HEK293 (cell line): ENCODE results near the gene C4orf51.

Experiments used
- CTCF ChIA-PET: fragments of 350-600 bp; formaldehyde crosslinking; extraction: SDS; loops from one replicate; lab custom pipeline; 2021; ENCODE audit warnings: antibody characterized with exemption; lab: Yijun Ruan, JAX
- POLR2A ChIA-PET: fragments of 300-600 bp; formaldehyde crosslinking; extraction: SDS; loops from one replicate; lab custom pipeline; 2020; ENCODE audit warnings: antibody characterized with exemption, inconsistent platforms; lab: Yijun Ruan, JAX
- H3K27ac ChIP-seq: fragments of 200-500 bp; sonication (Bioruptor generic); 2 replicates; pipeline ENCODE4 v1.5.1; 2014; ENCODE audit warnings: low read depth, low read length, control low read depth, inconsistent platforms; ENCODE audit errors: extremely low read depth
- H3K36me3 ChIP-seq, 2 experiments: fragments of 200-500 bp in 1 of 2; sonication (Bioruptor generic) in 1 of 2; 1 replicate in 1 of 2; 2 replicates in 1 of 2; pipeline ENCODE4 v1.5.1; 2014 to 2017; ENCODE audit warnings: inconsistent platforms in 2 of 2, low read length in 2 of 2; ENCODE audit not compliant: control insufficient read depth in 2 of 2, insufficient read depth in 1 of 2
- H3K4me1 ChIP-seq: fragments of 200-500 bp; sonication (Bioruptor generic); 2 replicates; pipeline ENCODE4 v1.5.1; 2014; ENCODE audit warnings: mild to moderate bottlenecking, low read length, inconsistent platforms; ENCODE audit not compliant: control insufficient read depth, insufficient read depth
- H3K4me3 ChIP-seq: 2 replicates; pipeline ENCODE4 v1.5.1; 2011; ENCODE audit warnings: low read depth, mild to moderate bottlenecking, control low read depth, low read length, moderate library complexity
- H3K9me3 ChIP-seq: fragments of 200-500 bp; sonication (Bioruptor generic); 2 replicates; pipeline ENCODE4 v1.5.1; 2014; ENCODE audit warnings: low read depth, low read length, inconsistent platforms; ENCODE audit not compliant: control insufficient read depth, insufficient read depth
- BCL11B ChIP-seq: fragments of 450-650 bp; formaldehyde crosslinking; IDR thresholded peaks from 2 replicates; pipeline ENCODE4 v1.5.1; 2016; ENCODE audit warnings: low read depth, missing biosample characterization, missing genetic modification characterization
- OSR2 ChIP-seq: fragments of 450-650 bp; formaldehyde crosslinking; IDR thresholded peaks from 2 replicates; pipeline ENCODE4 v1.5.1; 2016; ENCODE audit warnings: missing biosample characterization, missing genetic modification characterization
- PRDM2 ChIP-seq: fragments of 450-650 bp; formaldehyde crosslinking; IDR thresholded peaks from 2 replicates; pipeline ENCODE4 v1.5.1; 2016; ENCODE audit warnings: missing biosample characterization, missing genetic modification characterization, borderline replicate concordance
- REPIN1 ChIP-seq: fragments of 450-650 bp; formaldehyde crosslinking; IDR thresholded peaks from 2 replicates; pipeline ENCODE4 v1.5.1; 2017; ENCODE audit warnings: missing biosample characterization, missing genetic modification characterization, low read depth
- TSHZ1 ChIP-seq: fragments of 450-650 bp; formaldehyde crosslinking; IDR thresholded peaks from 2 replicates; pipeline ENCODE4 v1.5.1; 2016; ENCODE audit warnings: missing biosample characterization, missing genetic modification characterization, borderline replicate concordance
- ZBTB6 ChIP-seq: fragments of 450-650 bp; formaldehyde crosslinking; IDR thresholded peaks from 2 replicates; pipeline ENCODE4 v1.5.1; 2017; ENCODE audit warnings: missing biosample characterization, missing genetic modification characterization
- ZFP37 ChIP-seq: fragments of 450-650 bp; formaldehyde crosslinking; IDR thresholded peaks from 2 replicates; pipeline ENCODE4 v1.5.1; 2016; ENCODE audit warnings: missing biosample characterization, missing genetic modification characterization
- ZNF138 ChIP-seq: fragments of 450-650 bp; formaldehyde crosslinking; IDR thresholded peaks from 2 replicates; pipeline ENCODE4 v1.5.1; 2016; ENCODE audit warnings: missing biosample characterization, missing genetic modification characterization, borderline replicate concordance
- ZNF280D ChIP-seq: fragments of 450-650 bp; formaldehyde crosslinking; IDR thresholded peaks from 2 replicates; pipeline ENCODE4 v1.5.1; 2016; ENCODE audit warnings: missing biosample characterization, missing genetic modification characterization
- ZNF398 ChIP-seq: fragments of 450-650 bp; formaldehyde crosslinking; IDR thresholded peaks from 2 replicates; pipeline ENCODE4 v1.5.1; 2017; ENCODE audit warnings: missing biosample characterization, missing genetic modification characterization
- ZNF555 ChIP-seq: fragments of 450-650 bp; formaldehyde crosslinking; conservative IDR thresholded peaks from 2 replicates; pipeline ENCODE4 v1.5.1; 2017; ENCODE audit warnings: missing biosample characterization, mild to moderate bottlenecking, missing genetic modification characterization, inconsistent platforms
- ZNF791 ChIP-seq: fragments of 450-650 bp; formaldehyde crosslinking; IDR thresholded peaks from 2 replicates; pipeline ENCODE4 v1.5.1; 2016; ENCODE audit warnings: missing biosample characterization, missing genetic modification characterization
- ZNF837 ChIP-seq: fragments of 450-650 bp; formaldehyde crosslinking; IDR thresholded peaks from 2 replicates; pipeline ENCODE4 v1.5.1; 2016; ENCODE audit warnings: missing biosample characterization, missing genetic modification characterization

C4orf51 gene

GRCh38 chr4:145679991-145680455, at the start of gene C4orf51:
TSS of gene C4orf51 (plus strand) at chr4:145680146. CDS start at chr4:145680204, 58 bp downstream.
- Histone ChIP-seq H3K4me3 (no peak within 1 kb of the TSS), H3K27ac (no peak within 1 kb of the TSS), H3K9me3 (no peaks in the 10 kb centered on the region), H3K4me1 (0 out of 2 replicates have a peak, but pooled peaks cover 6% of the 10 kb centered on the region), H3K36me3 (no peaks in the 10 kb centered on the region)
- POLR2A ChIA-PET: no interaction called here
- no peak for TF ChIP-seq ZNF280D
- TF ChIP-seq OSR2: peak; percentile 57
- CTCF ChIA-PET: no interaction called here

- no peaks in the 10 kb centered on the region for H3K4me1 ChIP-seq
- no peak overlapping the region for H3K4me3 ChIP-seq
- TF ChIP-seq ZNF138 (no peak), PRDM2 (tag by site-specific recombination) (no peak), ZNF791 (tag by site-specific recombination) (no peak), ZFP37 (tag by site-specific recombination) (no peak), ZNF398 (no peak), REPIN1 (tag by site-specific recombination) (no peak), TSHZ1 (tag by site-specific recombination) (no peak), ZNF555 (tag by site-specific recombination) (no peak), ZNF837 (tag by site-specific recombination) (no peak), ZBTB6 (tag by site-specific recombination) (no peak), BCL11B (tag by site-specific recombination) (no peak)
- ChIA-PET CTCF (no interaction called here), POLR2A (no interaction called here)
- no peaks in the 10 kb centered on the region for H3K9me3 ChIP-seq
- no peak overlapping the region for H3K27ac ChIP-seq
- no peaks in the 10 kb centered on the region for H3K36me3 ChIP-seq
Observed at GRCh38 chr4:145635117-145635516, 44.8 kb upstream of the C4orf51 start.
